H1 (cell line): ENCODE measurements around the gene NR5A1. TPM values are rescaled to one million over a fixed set of nuclear protein-coding genes. Genes with fewer than 3 reads are reported as not detected.

Source experiments
- CTCF ChIA-PET: fragments of 300-600 bp; sonication (Branson Sonifier 250); formaldehyde crosslinking; loops from one replicate; lab custom pipeline; 2021; ENCODE audit not compliant: partially characterized antibody; lab: Charles Lee
- POLR2A ChIA-PET: fragments of 300-600 bp; sonication (Branson Sonifier 250); formaldehyde crosslinking; loops from one replicate; lab custom pipeline; 2021; ENCODE audit warnings: inconsistent platforms; ENCODE audit not compliant: partially characterized antibody; lab: Charles Lee
- DNase-seq, 2 experiments: peaks; one replicate each; pipeline versions ENCODE4 v3.0.0 to v3.0.0-alpha.2; 2010 to 2022; ENCODE audit warnings: low spot score in 2 of 2, low read depth in 1 of 2, mixed read lengths in 1 of 2
- FAIRE-seq: peaks from 2 replicates; lab custom pipeline; 2011; peaks lifted over from hg19 to GRCh38; lab: Jason Lieb, UNC
- H2AFZ ChIP-seq: 2 replicates; pipeline ENCODE4 v1.8.1; 2012; ENCODE audit warnings: low read length, inconsistent platforms
- H2AK5ac ChIP-seq: 2 replicates; pipeline ENCODE4 v1.6.1; 2013; ENCODE audit warnings: low read depth, low read length
- H2BK120ac ChIP-seq: replicated peaks from 2 replicates; pipeline ENCODE3; 2013; ENCODE audit warnings: low read depth, low read length, inconsistent platforms
- H2BK12ac ChIP-seq: 2 replicates; pipeline ENCODE4 v1.6.1; 2013; ENCODE audit warnings: low read depth, low read length
- H2BK15ac ChIP-seq: 2 replicates; pipeline ENCODE4 v1.6.1; 2013; ENCODE audit warnings: low read length
- H2BK20ac ChIP-seq: 2 replicates; pipeline ENCODE4 v1.6.1; 2013; ENCODE audit warnings: low read length
- H2BK5ac ChIP-seq: 2 replicates; pipeline ENCODE4 v1.6.1; 2013; ENCODE audit warnings: low read depth, low read length
- H3K14ac ChIP-seq: 2 replicates; pipeline ENCODE4 v1.6.1; 2013; ENCODE audit warnings: inconsistent platforms; ENCODE audit not compliant: insufficient read length
- H3K18ac ChIP-seq: 2 replicates; pipeline ENCODE4 v1.6.1; 2013; ENCODE audit warnings: low read length; ENCODE audit errors: extremely low read depth
- H3K23ac ChIP-seq: 2 replicates; pipeline ENCODE4 v1.6.1; 2013; ENCODE audit warnings: inconsistent platforms; ENCODE audit not compliant: insufficient read length
- H3K23me2 ChIP-seq: 2 replicates; pipeline ENCODE4 v1.6.1; 2013; ENCODE audit warnings: low read depth, low read length
- H3K27ac ChIP-seq: 2 replicates; pipeline ENCODE4 v1.6.1; 2011; ENCODE audit warnings: low read depth, low read length, inconsistent platforms
- H3K27me3 ChIP-seq, 4 experiments: replicated peaks in 1 of 4; 1 replicate in 1 of 4; 2 replicates in 3 of 4; pipeline versions ENCODE4 v1.6.1 to v1.8.1; 2011 to 2013; ENCODE audit warnings: low read length in 3 of 4, mild to moderate bottlenecking in 3 of 4, inconsistent platforms in 2 of 4, mixed read lengths in 2 of 4, moderate library complexity in 1 of 4; ENCODE audit not compliant: control insufficient read depth in 3 of 4, insufficient read depth in 3 of 4; ENCODE audit errors: extremely low read depth in 1 of 4
- H3K36me3 ChIP-seq, 4 experiments: 2 replicates each; pipeline versions ENCODE4 v1.6.1 to v1.8.1; 2011 to 2013; ENCODE audit warnings: mild to moderate bottlenecking in 4 of 4, low read length in 3 of 4, moderate library complexity in 2 of 4, control low read depth in 1 of 4, inconsistent platforms in 1 of 4; ENCODE audit not compliant: insufficient read depth in 4 of 4, control insufficient read depth in 2 of 4
- H3K4ac ChIP-seq: replicated peaks from 2 replicates; pipeline ENCODE3; 2013; ENCODE audit warnings: low read length, low read depth, mixed read lengths, inconsistent platforms; ENCODE audit not compliant: insufficient read length
- H3K4me1 ChIP-seq, 4 experiments: replicated peaks in 1 of 4; 1 replicate in 1 of 4; 2 replicates in 3 of 4; pipeline versions ENCODE4 v1.6.1 to v1.8.1; 2011 to 2013; ENCODE audit warnings: low read length in 3 of 4, inconsistent platforms in 2 of 4, mixed read lengths in 1 of 4; ENCODE audit not compliant: insufficient read depth in 4 of 4, control insufficient read depth in 3 of 4
- H3K4me2 ChIP-seq, 2 experiments: 2 replicates each; pipeline versions ENCODE4 v1.6.1 to v1.8.1; 2011 to 2013; ENCODE audit warnings: low read depth in 2 of 2, low read length in 2 of 2, control low read depth in 1 of 2, inconsistent platforms in 1 of 2, mild to moderate bottlenecking in 1 of 2; ENCODE audit not compliant: insufficient read depth in 1 of 2
- H3K4me3 ChIP-seq, 4 experiments: fragments of 200-600, 300-600 bp in 1 of 4; sonication (generic), shearing (Covaris generic), sonication (Bioruptor Twin) in 1 of 4; 2 replicates each; pipeline versions ENCODE4 v1.5.1 to v1.8.1; 2011 to 2016; ENCODE audit warnings: low read length in 4 of 4, low read depth in 3 of 4, control low read depth in 2 of 4, inconsistent platforms in 2 of 4, mild to moderate bottlenecking in 2 of 4, mixed read lengths in 1 of 4, moderate library complexity in 1 of 4; ENCODE audit not compliant: insufficient read depth in 2 of 4; ENCODE audit errors: extremely low read depth in 1 of 4
- H3K56ac ChIP-seq: replicated peaks from 2 replicates; pipeline ENCODE3; 2013; ENCODE audit warnings: low read depth, mild to moderate bottlenecking, mixed read lengths, low read length, inconsistent platforms; ENCODE audit not compliant: insufficient read length
- H3K79me1 ChIP-seq: 2 replicates; pipeline ENCODE4 v1.6.1; 2013; ENCODE audit warnings: low read depth, low read length, control low read depth
- H3K79me2 ChIP-seq, 2 experiments: 2 replicates each; pipeline versions ENCODE4 v1.6.1 to v1.8.1; 2012 to 2013; ENCODE audit warnings: low read length in 2 of 2, mild to moderate bottlenecking in 2 of 2, inconsistent platforms in 1 of 2; ENCODE audit not compliant: insufficient read depth in 2 of 2, control insufficient read depth in 1 of 2
- H3K9ac ChIP-seq, 4 experiments: replicated peaks in 1 of 4; 1 replicate in 1 of 4; 2 replicates in 3 of 4; pipeline versions ENCODE4 v1.6.1 to v1.8.1; 2011 to 2013; ENCODE audit warnings: low read depth in 3 of 4, low read length in 3 of 4, control low read depth in 2 of 4, mild to moderate bottlenecking in 2 of 4, moderate library complexity in 2 of 4, inconsistent platforms in 1 of 4; ENCODE audit errors: extremely low read depth in 1 of 4
- H3K9me3 ChIP-seq, 2 experiments: 2 replicates each; pipeline versions ENCODE4 v1.6.1 to v1.8.1; 2012 to 2013; ENCODE audit warnings: mild to moderate bottlenecking in 2 of 2, moderate library complexity in 2 of 2, control low read depth in 1 of 2, inconsistent platforms in 1 of 2, low read depth in 1 of 2, low read length in 1 of 2, mixed read lengths in 1 of 2; ENCODE audit not compliant: insufficient read depth in 2 of 2
- H4K20me1 ChIP-seq, 2 experiments: replicated peaks in 1 of 2; 2 replicates each; pipeline versions ENCODE3 to v1.8.1; 2011 to 2013; ENCODE audit warnings: inconsistent platforms in 2 of 2, low read length in 2 of 2, mild to moderate bottlenecking in 1 of 2; ENCODE audit not compliant: insufficient read depth in 2 of 2, control insufficient read depth in 1 of 2
- H4K5ac ChIP-seq: 2 replicates; pipeline ENCODE4 v1.6.1; 2013; ENCODE audit warnings: low read length, low read depth, mixed read lengths, inconsistent platforms; ENCODE audit not compliant: insufficient read length
- H4K8ac ChIP-seq: 2 replicates; pipeline ENCODE4 v1.8.0; 2013; ENCODE audit warnings: mild to moderate bottlenecking, moderate library complexity, low read length, inconsistent platforms; ENCODE audit not compliant: insufficient read depth; ENCODE audit errors: extremely low read depth
- H4K91ac ChIP-seq: replicated peaks from 2 replicates; pipeline ENCODE3; 2013; ENCODE audit warnings: low read length, mixed read lengths, inconsistent platforms; ENCODE audit not compliant: insufficient read length
- BACH1 ChIP-seq: IDR thresholded peaks from 2 replicates; pipeline ENCODE4 v1.6.1; 2012; ENCODE audit warnings: low read length, improper control_type of control experiment
- FOSL1 ChIP-seq: IDR thresholded peaks from 2 replicates; pipeline ENCODE4 v1.6.1; 2011; ENCODE audit warnings: mild to moderate bottlenecking, low read depth, low read length, moderate library complexity; ENCODE audit not compliant: insufficient read depth
- JUN ChIP-seq: IDR thresholded peaks from 2 replicates; pipeline ENCODE4 v1.6.1; 2011; ENCODE audit warnings: low read depth, mild to moderate bottlenecking, improper control_type of control experiment, low read length
- KDM1A ChIP-seq: fragments of 200-600, 300-600 bp; sonication (generic); IDR thresholded peaks from 2 replicates; pipeline ENCODE4 v1.7.1; 2016; ENCODE audit warnings: mild to moderate bottlenecking, low read length, borderline replicate concordance
- KDM4A ChIP-seq: IDR thresholded peaks from one replicate; pipeline ENCODE4 v1.7.1; 2012; ENCODE audit warnings: low read depth, mild to moderate bottlenecking, moderate library complexity, low read length, inconsistent platforms; ENCODE audit not compliant: severe bottlenecking
- RAD21 ChIP-seq, 2 experiments: IDR thresholded peaks in 1 of 2; conservative IDR thresholded peaks in 1 of 2; 2 replicates each; pipeline ENCODE4 v1.6.1; 2011; ENCODE audit warnings: low read depth in 2 of 2, low read length in 2 of 2, improper control_type of control experiment in 1 of 2, inconsistent platforms in 1 of 2, mild to moderate bottlenecking in 1 of 2, moderate library complexity in 1 of 2
- SP2 ChIP-seq: IDR thresholded peaks from 2 replicates; pipeline ENCODE4 v1.6.1; 2012; ENCODE audit warnings: mild to moderate bottlenecking, low read length, inconsistent platforms
- SP4 ChIP-seq: IDR thresholded peaks from 2 replicates; pipeline ENCODE4 v1.6.1; 2012; ENCODE audit warnings: low read length, inconsistent platforms
- SUZ12 ChIP-seq: fragments of 200-600 bp; sonication (generic); IDR thresholded peaks from 2 replicates; pipeline ENCODE4 v1.6.1; 2012; ENCODE audit warnings: mild to moderate bottlenecking, inconsistent platforms, low read length, moderate library complexity, mixed read lengths
- TEAD4 ChIP-seq: IDR thresholded peaks from 2 replicates; pipeline ENCODE4 v1.6.1; 2012; ENCODE audit warnings: low read depth, low read length, inconsistent platforms, mixed read lengths
- WGBS, 2 experiments: shearing (Covaris generic) in 1 of 2; methylation state at CpG; one replicate each; pipeline versions ENCODE4 v1.1.6 to v1.1.7; 2013 to 2015; ENCODE audit warnings: low lambda C conversion rate in 2 of 2, mixed read lengths in 2 of 2, inconsistent platforms in 1 of 2, low coverage in 1 of 2, missing lambda C conversion rate in 1 of 2; ENCODE audit not compliant: insufficient replicate concordance in 2 of 2, insufficient coverage in 1 of 2, insufficient read length in 1 of 2; ENCODE audit errors: extremely low coverage in 1 of 2, missing lambda C conversion rate in 1 of 2; 5-methylcytosine and 5-hydroxymethylcytosine counted together
- polyA plus RNA-seq, 7 experiments: library from polyadenylated mRNA; depleted of rRNA in 3 of 7; stranded (reverse) in 5 of 7; unstranded in 2 of 7; fragments of >200 nt in 5 of 7; fragments of 200-250 nt in 2 of 7; gene quantifications; 1 replicate in 5 of 7; 2 replicates in 1 of 7; 4 replicates in 1 of 7; pipeline versions ENCODE4 v1.2.1 to v1.2.3, GENCODE V29; 2011 to 2013; ENCODE audit warnings: missing spikeins in 2 of 7, mixed read lengths in 2 of 7
- total RNA-seq: library from RNA; stranded (reverse); fragmentation: NEBNext Ultra II Directional; extraction: Animal tissue kit (Norgen Biotek cat#: 25700); gene quantifications from 2 replicates; pipeline ENCODE4 v1.2.1, GENCODE V29; 2021

Gene NR5A1
- total and polyA plus RNA-seq, 2 of the 8 experiments (the other 6 are each of a cell fraction or from before 2014, with no cell fraction given): 0.29 to 0.58 TPM

GRCh38 chr9:124505006-124505900 lies 1.9 kb downstream of the NR5A1 start:
- Histone ChIP-seq H3K79me1 (no peaks in the 10 kb centered on the region), H3K9ac (no peak overlapping the region), H4K20me1 (peaks cover 0 to 2% of the 10 kb centered on the region in 2 experiments), H4K91ac (no peak overlapping the region), H3K18ac (no peak overlapping the region; the same call in 1 of the 2 replicates), H2AFZ (no peak overlapping the region; the same call in 1 of the 2 replicates), H3K4me3 (peak overlapping the region in 3 of 4 experiments; percentile 19 to 58 (median 26); a peak in 6 of 8 replicates), H3K14ac (no peak overlapping the region), H2BK5ac (no peak overlapping the region), H3K9me3 (no peaks in the 10 kb centered on the region; a peak in 1 of 4 replicates), H3K56ac (no peak overlapping the region), H3K4me1 (peaks cover 0 to 17% (median 12%) of the 10 kb centered on the region in 4 experiments; a peak in 6 of 7 replicates), H2BK120ac (no peak overlapping the region), H3K79me2 (no peaks in the 10 kb centered on the region), H3K4me2 (peak overlapping the region; percentile 55 to 65), H4K5ac (no peak overlapping the region), H3K23ac (no peak overlapping the region), H3K36me3 (peaks cover 0 to 8% (median 0%) of the 10 kb centered on the region in 4 experiments; a peak in 1 of 8 replicates), H3K4ac (no peak overlapping the region), H4K8ac (peak overlapping the region; percentile 17; the same call in 1 of the 2 replicates), H3K27me3 (peaks cover 39 to 61% (median 55%) of the 10 kb centered on the region in 4 experiments), H2AK5ac (no peak overlapping the region), H3K27ac (no peak overlapping the region), H2BK20ac (no peak overlapping the region; the same call in 1 of the 2 replicates), H2BK15ac (0 out of 2 replicates have a peak overlapping the region, but pooled peaks have one; percentile 61), H2BK12ac (peak overlapping the region; percentile 60; the same call in 1 of the 2 replicates), H3K23me2 (peaks cover 7% of the 10 kb centered on the region; the same call in 1 of the 2 replicates)
- peak in 1 of 2 experiments; percentile 75 for DNase-seq
- ChIA-PET CTCF (interaction anchor here (0.7 to 2.0 kb wide), 15 partner anchors 9 to 238 kb away, joined by 3 to 12 read pairs (median 6); no protein-coding TSS in a partner anchor), POLR2A (interaction anchor here (0.6 to 2.0 kb wide), 7 partner anchors 11 to 89 kb away, joined by 3 to 6 read pairs (median 4); no protein-coding TSS in a partner anchor)
- 32% methylated on average over 49 of the region's 69 CpGs; no CpG with 5 or more reads in 1 of the 2 experiments for WGBS, 2 experiments
- no peak for FAIRE-seq
- no peak for TF ChIP-seq SP4
- peak; percentile 59; the same call in 1 of the 2 replicates for TF ChIP-seq BACH1
- TF ChIP-seq TEAD4: no peak
- no peak; the same call in none of the 2 replicates for TF ChIP-seq SUZ12
- no peak for TF ChIP-seq JUN
- peak; percentile 65 for TF ChIP-seq KDM4A
- TF ChIP-seq KDM1A: peak; percentile 93
- no peak for TF ChIP-seq SP2
- no peak for TF ChIP-seq FOSL1
- TF ChIP-seq RAD21 (IDR thresholded peaks at IDR 0.05 in 1 of 2, conservative IDR thresholded peaks at IDR 0.05 in 1 of 2; ENCODE audit: low read depth in 2 of 2, low read length in 2 of 2): peak; percentile 3 to 32; a peak in 1 of 4 replicates
